Measurements from ENCODE around the gene SELENOI.

GRCh38 chr2:26345545-26346453 lies at the start of gene SELENOI:
- TF ChIP-seq POLR2AphosphoS5 (IDR thresholded peaks at IDR 0.05; ENCODE audit: low read depth, low read length) = peak; percentile 95
- TF ChIP-seq POLR2A (IDR thresholded peaks at IDR 0.05; ENCODE audit: low read depth, low read length) = peak; percentile 89
- TF ChIP-seq TAF1 (IDR thresholded peaks at IDR 0.05; ENCODE audit: borderline replicate concordance, low read depth, low read length) = peak; percentile 72
